HG03354 (cell line): ENCODE data around the gene ARL2.
"Not testable (repeated sequence)": the region's sequence is repeated elsewhere in the genome, so short reads cannot be mapped to it uniquely, and the experiment has no call there.

Experiments used
- ATAC-seq: cut with Tn5 transposase; IDR thresholded peaks from one replicate; pipeline ENCODE4 v1.9.1; 2021; ENCODE audit warnings: mild to moderate bottlenecking; ENCODE audit not compliant: unreplicated experiment, poor library complexity, severe bottlenecking

ARL2 gene

GRCh38 chr11:65003282-65003681 is 10.7 kb upstream of the ARL2 start:
- no peak for ATAC-seq

DNA sequence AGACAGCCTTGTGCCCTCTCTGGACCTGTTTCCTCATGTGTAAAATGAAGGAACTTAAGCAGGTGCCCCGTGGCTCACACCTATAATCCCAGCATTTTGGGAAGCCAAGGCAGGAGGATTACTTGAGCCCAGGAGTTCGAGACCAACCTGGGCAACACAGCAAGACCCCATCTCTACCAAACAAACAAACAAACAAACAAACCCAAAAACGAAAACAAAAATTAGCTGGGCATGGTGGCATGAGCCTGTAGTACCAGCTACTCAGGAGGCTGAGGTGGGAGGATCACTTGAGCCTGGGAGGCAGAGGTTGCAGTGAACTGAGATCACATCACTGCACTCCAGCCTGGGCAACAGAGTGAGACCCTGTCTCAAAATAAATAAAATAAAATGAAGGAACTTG is 10.0 kb upstream of the ARL2 start:
- not testable (repeated sequence) for ATAC-seq

- ATAC-seq, result no peak
Measured at GRCh38 chr11:65008016-65008415, 5.9 kb upstream of the ARL2 start.

DNA sequence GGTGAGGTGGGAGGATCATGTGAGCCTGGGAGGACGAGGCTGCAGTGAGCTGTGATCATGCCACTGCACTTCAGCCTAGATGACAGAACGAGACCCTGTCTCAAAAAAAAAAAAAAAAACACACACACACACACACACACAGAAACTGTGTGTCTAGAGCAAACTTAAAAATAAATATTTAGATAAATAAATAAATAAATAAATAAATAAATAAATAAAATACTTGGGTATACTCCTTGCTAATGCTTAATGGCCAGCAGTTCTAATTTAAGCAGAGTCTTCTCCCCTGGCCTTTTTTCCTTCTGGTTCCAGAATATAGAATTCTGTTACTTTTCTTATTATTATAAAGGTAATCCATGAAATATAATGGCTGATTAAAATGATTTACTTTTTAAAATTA is 5.1 kb upstream of the ARL2 start:
- ATAC-seq, result no peak

DNA sequence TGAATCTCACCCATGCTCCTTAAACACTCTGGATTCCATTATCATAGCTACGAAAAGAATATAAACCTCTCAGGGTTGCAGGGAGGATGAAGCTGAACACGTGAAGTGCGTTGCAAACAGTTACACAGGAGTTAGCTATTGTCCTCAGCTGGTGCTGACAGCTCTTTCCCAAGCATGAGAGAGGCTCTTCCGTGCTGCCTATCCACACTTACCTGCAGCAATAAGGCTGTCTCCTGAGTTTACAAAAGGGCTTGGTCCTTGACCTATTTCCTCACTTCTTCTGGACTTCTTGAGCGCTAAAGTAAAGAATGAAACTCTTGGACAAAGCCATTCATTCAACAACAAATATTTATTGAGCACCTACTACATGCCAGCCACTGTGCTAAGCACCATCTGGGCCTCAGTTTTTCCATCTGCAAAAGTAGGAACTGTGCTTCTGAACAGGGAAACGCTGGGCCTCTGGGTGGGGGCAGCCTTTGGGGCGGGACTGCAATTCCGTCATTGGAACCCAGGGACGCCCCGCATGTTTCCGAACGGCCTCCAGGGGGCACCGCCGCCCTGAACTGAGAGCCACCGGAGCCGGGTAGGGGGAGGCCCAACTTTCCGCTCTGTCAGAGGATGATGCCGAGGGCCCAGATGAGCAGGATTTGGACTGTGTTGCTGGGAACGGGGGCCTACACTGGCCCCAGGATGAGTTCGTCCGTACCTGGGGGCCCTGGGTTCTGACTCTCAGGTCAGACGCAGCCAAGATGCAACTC is 651 bp upstream of the ARL2 start:
- ATAC-seq, result peak; percentile 72

- ATAC-seq, result peak; percentile 14
Measured at GRCh38 chr11:65014726-65015227, 817 bp downstream of the ARL2 start.

DNA sequence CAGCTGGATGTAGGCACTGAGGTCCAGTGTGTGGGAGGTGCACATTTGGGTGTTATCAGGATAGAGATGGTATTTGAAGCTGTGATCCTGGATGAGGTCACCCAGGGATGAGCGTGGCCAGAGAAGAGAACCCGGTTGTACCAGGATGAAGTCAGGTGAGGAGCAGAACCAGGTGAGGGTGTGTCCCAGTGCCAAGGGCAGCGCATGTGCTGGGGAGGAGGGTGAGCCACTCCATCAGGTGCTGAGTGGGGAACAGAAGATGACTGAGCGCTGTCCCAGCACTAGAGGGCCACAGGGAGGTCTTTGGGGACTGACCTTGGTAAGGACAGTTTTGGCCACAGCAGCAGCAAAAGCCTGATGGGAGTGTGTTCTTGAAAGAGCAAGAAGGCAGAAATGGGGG is 2.7 kb downstream of the ARL2 start:
- ATAC-seq, result no peak

DNA sequence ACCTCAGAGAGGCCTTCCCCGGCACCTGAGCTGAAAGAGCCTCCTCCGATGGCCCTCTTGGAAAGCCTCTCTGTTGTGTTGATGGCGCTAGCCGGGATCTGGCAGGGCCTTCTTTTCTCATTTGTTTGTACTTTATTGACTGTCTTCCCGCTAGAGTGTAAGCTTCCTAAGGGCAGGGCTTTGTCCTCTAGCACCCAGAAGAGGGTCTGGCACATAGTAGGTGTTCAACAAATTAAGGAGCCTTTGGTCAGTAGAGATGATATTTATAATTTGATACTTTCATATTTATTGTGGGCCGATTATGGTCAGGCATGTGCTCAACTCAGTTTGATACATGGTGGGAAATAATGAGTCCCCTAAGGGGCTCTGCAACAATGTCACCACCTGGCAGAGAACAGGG is 4.0 kb downstream of the ARL2 start:
- ATAC-seq, result no peak

DNA sequence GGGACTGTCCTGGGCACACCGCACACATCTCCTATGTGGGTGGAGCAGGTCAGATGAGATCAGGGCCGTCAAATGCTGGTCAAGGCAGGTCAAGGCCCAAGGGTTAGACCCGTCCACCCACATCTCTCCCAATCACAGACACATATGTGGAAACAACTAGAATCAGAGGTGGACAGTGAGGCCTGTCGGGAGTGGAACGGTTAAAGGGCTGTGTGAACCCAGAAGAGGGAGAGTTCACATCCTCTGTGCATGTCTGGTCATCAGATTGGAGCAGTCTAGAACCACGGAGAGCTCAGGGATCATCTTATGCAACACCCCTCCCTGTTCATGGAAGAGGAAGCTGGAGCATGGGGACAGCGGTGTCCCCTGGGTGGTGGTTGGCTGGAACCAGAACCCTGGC is 5.9 kb downstream of the ARL2 start:
- ATAC-seq, result no peak

- no peak for ATAC-seq
Measured at GRCh38 chr11:65021003-65021402, 7.0 kb downstream of the ARL2 start.

GRCh38 chr11:65021509-65021908 is 7.5 kb downstream of the ARL2 start:
- ATAC-seq, result no peak

- not testable (repeated sequence) for ATAC-seq
Measured at GRCh38 chr11:65023502-65023901, 9.5 kb downstream of the ARL2 start.

- ATAC-seq, result no peak
Measured at GRCh38 chr11:65026810-65027209, 12.8 kb downstream of the ARL2 start.

DNA sequence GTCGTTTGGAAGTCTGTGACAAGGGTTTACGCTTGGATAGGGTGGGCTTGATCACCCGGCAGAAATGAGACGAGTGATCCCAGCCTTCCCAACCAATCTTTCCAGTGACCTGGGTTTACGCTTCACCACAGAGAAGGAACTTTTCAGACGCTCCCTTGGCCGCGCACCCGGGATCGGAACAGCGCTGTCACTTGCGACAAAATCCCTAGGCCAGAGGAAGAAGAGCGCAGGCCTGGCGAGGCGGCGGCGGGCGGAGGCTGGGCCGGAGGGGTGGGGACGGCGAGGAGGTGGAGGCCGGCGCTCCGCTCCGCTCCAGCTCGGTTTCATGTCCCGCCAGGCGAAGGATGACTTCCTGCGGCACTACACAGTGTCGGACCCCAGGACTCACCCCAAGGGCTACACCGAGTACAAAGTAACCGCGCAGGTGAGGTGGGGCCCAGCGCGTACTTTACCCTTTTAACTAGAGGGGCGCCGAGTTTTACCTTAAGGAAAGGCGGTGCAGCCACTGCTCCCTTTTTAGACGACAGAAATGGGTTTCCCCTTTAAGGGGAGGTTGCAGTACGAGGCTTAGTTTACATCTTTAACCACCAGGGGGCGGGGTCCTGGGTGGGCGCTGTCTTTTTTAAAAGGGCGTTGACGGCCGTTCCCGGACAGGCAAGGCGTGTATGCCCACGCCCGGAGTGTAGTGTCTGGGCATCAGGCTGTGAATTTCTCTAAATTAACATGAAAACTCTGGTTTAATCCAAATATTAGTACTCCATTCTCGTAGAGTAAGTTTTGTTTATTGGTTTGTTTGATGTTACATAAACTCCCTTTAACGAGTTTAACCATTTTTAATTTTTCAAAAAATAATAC is 13.5 kb downstream of the ARL2 start, which contains the start of gene SNX15:
Gene SNX15, plus strand, starts transcription at position 227 of the 855 bp plus-strand sequence. Its CDS starts 99 bp downstream, at position 326.
- ATAC-seq, result peak; percentile 92

GRCh38 chr11:65032216-65032615 is 18.3 kb downstream of the ARL2 start:
- no peak for ATAC-seq

- ATAC-seq, result no peak
Measured at GRCh38 chr11:65034423-65034822, 20.5 kb downstream of the ARL2 start.

DNA sequence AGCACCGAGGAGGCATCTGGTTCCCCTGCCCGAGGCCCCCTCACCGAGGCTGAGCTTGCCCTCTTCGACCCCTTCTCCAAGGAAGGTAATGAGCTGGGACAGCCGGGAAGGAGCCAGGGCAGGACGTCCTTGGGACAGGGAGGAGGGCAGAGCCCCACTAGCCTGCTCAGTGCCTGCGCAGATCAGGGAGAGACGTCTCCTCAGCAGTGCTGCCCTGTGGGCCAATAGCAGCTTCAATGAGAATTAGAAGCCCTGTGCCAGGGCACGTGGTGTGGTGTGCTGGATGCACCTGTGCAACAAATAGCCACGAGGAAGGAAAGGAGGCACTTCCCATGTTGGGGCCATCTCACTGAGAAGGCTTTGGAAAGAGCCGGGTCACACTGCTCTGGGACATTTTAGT is 21.6 kb downstream of the ARL2 start:
- ATAC-seq, result no peak

DNA sequence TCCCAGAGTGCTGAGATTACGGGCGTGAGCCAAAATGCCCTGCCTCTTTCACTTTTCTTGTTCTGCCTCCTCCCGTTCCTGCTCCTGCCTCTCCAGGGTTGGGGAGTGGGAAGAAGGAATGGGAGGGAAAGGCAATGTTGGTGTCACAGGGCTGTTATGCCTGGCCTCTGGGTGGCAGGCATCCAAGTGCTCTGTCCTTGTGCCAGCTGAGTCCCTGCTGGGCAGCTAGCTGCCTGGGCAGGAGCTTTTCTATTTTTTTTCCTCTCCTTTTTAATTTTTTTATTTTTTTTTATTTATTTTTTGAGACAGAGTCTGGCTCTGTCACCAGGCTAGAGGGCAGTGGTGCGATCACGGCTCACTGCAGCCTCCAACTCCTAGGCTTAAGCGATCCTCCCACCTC is 23.0 kb downstream of the ARL2 start:
- ATAC-seq, result no peak

GRCh38 chr11:65040520-65040846 is 26.5 kb downstream of the ARL2 start:
- no peak for ATAC-seq

- peak; percentile 85 for ATAC-seq
Measured at GRCh38 chr11:65040847-65041622, 27.1 kb downstream of the ARL2 start, which contains the start of gene SAC3D1. Gene SAC3D1 (plus strand): TSS chr11:65041210. CDS start chr11:65041293, 83 bp downstream.
